Endothelial cell of umbilical vein (primary cell): ENCODE data around the gene THSD7B. TPM values are rescaled to one million over a fixed set of nuclear protein-coding genes. Genes with fewer than 3 reads are reported as not detected.

Experiments used
- BruUV-seq: library from RNA; stranded (reverse); fragments of 400-500 nt; replicated peaks from 2 replicates; lab custom pipeline; 2021; lab: Mats Ljungman, UMichigan
- CTCF ChIA-PET: fragments of 300-600, 350-600 bp; sonication (Branson Sonifier 250); formaldehyde crosslinking; loops from one replicate; lab custom pipeline; 2021; ENCODE audit warnings: antibody characterized with exemption, inconsistent platforms; lab: Charles Lee
- POLR2A ChIA-PET: fragments of 300-600, 350-600 bp; sonication (Branson Sonifier 250); formaldehyde crosslinking; loops from one replicate; lab custom pipeline; 2021; ENCODE audit warnings: antibody characterized with exemption, inconsistent platforms; lab: Charles Lee
- DNase-seq: peaks from one replicate; pipeline ENCODE4 v3.0.0-alpha.2; 2011; ENCODE audit warnings: low read depth, low spot score
- FAIRE-seq: peaks from 2 replicates; lab custom pipeline; 2011; peaks lifted over from hg19 to GRCh38; lab: Jason Lieb, UNC
- H2AFZ ChIP-seq: 2 replicates; pipeline ENCODE4 v1.6.0; 2012; ENCODE audit warnings: low read depth, low read length, control low read depth, inconsistent platforms
- H3K27ac ChIP-seq: 2 replicates; pipeline ENCODE4 v1.5.1; 2011; ENCODE audit warnings: low read depth, mild to moderate bottlenecking, control low read depth, low read length, moderate library complexity; ENCODE audit not compliant: insufficient read depth
- H3K27me3 ChIP-seq, 2 experiments: 2 replicates each; pipeline versions ENCODE4 v1.6.0 to v1.6.1; 2011; ENCODE audit warnings: low read length in 2 of 2, mixed read lengths in 1 of 2; ENCODE audit not compliant: control insufficient read depth in 2 of 2, insufficient read depth in 2 of 2
- H3K36me3 ChIP-seq, 2 experiments: 2 replicates in 1 of 2; 3 replicates in 1 of 2; pipeline ENCODE4 v1.5.1; 2011; ENCODE audit warnings: low read length in 2 of 2, mild to moderate bottlenecking in 1 of 2, moderate library complexity in 1 of 2; ENCODE audit not compliant: control insufficient read depth in 2 of 2, insufficient read depth in 2 of 2; ENCODE audit errors: extremely low read depth in 1 of 2
- H3K4me1 ChIP-seq: 3 replicates; pipeline ENCODE4 v1.5.1; 2011; ENCODE audit warnings: mild to moderate bottlenecking, low read length; ENCODE audit not compliant: control insufficient read depth, insufficient read depth; ENCODE audit errors: extremely low read depth
- H3K4me2 ChIP-seq: 2 replicates; pipeline ENCODE4 v1.6.1; 2011; ENCODE audit warnings: low read length, control low read depth, mixed read lengths; ENCODE audit not compliant: insufficient read depth
- H3K4me3 ChIP-seq, 3 experiments: fragments of 200-600 bp in 1 of 3; sonication (generic), shearing (Covaris generic) in 1 of 3; replicated peaks in 1 of 3; 2 replicates each; pipeline ENCODE4 v1.5.1; 2011 to 2016; ENCODE audit warnings: control low read depth in 3 of 3, low read length in 3 of 3, mild to moderate bottlenecking in 2 of 3, inconsistent platforms in 1 of 3, low read depth in 1 of 3, moderate library complexity in 1 of 3; ENCODE audit not compliant: insufficient read depth in 1 of 3
- H3K79me2 ChIP-seq: 2 replicates; pipeline ENCODE4 v1.6.0; 2012; ENCODE audit warnings: low read length, inconsistent platforms; ENCODE audit not compliant: control insufficient read depth, insufficient read depth
- H3K9ac ChIP-seq: replicated peaks from 2 replicates; pipeline ENCODE3; 2011; ENCODE audit warnings: low read length, control low read depth; ENCODE audit not compliant: insufficient read depth; ENCODE audit errors: extremely low read depth
- H3K9me1 ChIP-seq: replicated peaks from 3 replicates; pipeline ENCODE4 v1.6.0; 2011; ENCODE audit warnings: mild to moderate bottlenecking, low read length; ENCODE audit not compliant: control insufficient read depth, insufficient read depth; ENCODE audit errors: extremely low read depth
- H3K9me3 ChIP-seq: replicated peaks from 2 replicates; pipeline ENCODE4 v1.5.1; 2012; ENCODE audit warnings: low read length, inconsistent platforms; ENCODE audit not compliant: control insufficient read depth, insufficient read depth
- H4K20me1 ChIP-seq: replicated peaks from 2 replicates; pipeline ENCODE3; 2011; ENCODE audit warnings: mild to moderate bottlenecking, low read length; ENCODE audit not compliant: control insufficient read depth, insufficient read depth; ENCODE audit errors: extremely low read depth
- EZH2 ChIP-seq: IDR thresholded peaks from 2 replicates; pipeline ENCODE4 v1.6.1; 2012; ENCODE audit warnings: borderline replicate concordance, low read depth, mild to moderate bottlenecking, moderate library complexity, low read length, inconsistent platforms; ENCODE audit not compliant: severe bottlenecking
- FOS ChIP-seq: IDR thresholded peaks from 2 replicates; pipeline ENCODE4 v1.6.1; 2011; ENCODE audit warnings: mild to moderate bottlenecking, low read length, moderate library complexity, borderline replicate concordance; ENCODE audit not compliant: insufficient read depth
- GATA2 ChIP-seq: IDR thresholded peaks from 2 replicates; pipeline ENCODE4 v1.7.0; 2011; ENCODE audit warnings: low read depth, mild to moderate bottlenecking, moderate library complexity, mixed read lengths, low read length; ENCODE audit not compliant: insufficient read length, insufficient read depth
- JUN ChIP-seq: IDR thresholded peaks from 2 replicates; pipeline ENCODE4 v1.6.1; 2011; ENCODE audit warnings: borderline replicate concordance, low read depth; ENCODE audit not compliant: insufficient read length, insufficient read depth
- MYC ChIP-seq: IDR thresholded peaks from one replicate; pipeline ENCODE4 v1.6.1; 2011; ENCODE audit warnings: mild to moderate bottlenecking, low read depth, low read length
- POLR2A ChIP-seq: IDR thresholded peaks from 2 replicates; pipeline ENCODE4 v1.6.1; 2012; ENCODE audit warnings: low read depth, mild to moderate bottlenecking, control low read depth, low read length
- POLR2AphosphoS5 ChIP-seq: IDR thresholded peaks from 2 replicates; pipeline ENCODE4 v1.6.1; 2012; ENCODE audit warnings: low read depth, mild to moderate bottlenecking, control low read depth, low read length, moderate library complexity; ENCODE audit not compliant: insufficient read depth
- dilution Hi-C: fragments of 300-500 bp; cut with MboI; formaldehyde crosslinking; loops from one replicate; pipeline ENCODE4 v1.15.0; 2019; ENCODE audit warnings: low sequenced_read_pairs; ENCODE audit not compliant: extremely low pct_ligation_motif_present
- intact Hi-C: fragments of 100-400 bp; cut with micrococcal nuclease; formaldehyde crosslinking; loops from one replicate; pipeline ENCODE4 v1.10.0; 2022
- polyA plus RNA-seq, 4 experiments: library from polyadenylated mRNA; depleted of rRNA in 3 of 4; stranded (reverse) in 3 of 4; unstranded in 1 of 4; fragments of >200 nt; gene quantifications; 2 replicates each; pipeline versions ENCODE4 v1.2.1 to v1.2.3, GENCODE V29; 2011 to 2012; ENCODE audit warnings: missing spikeins in 1 of 4
- total RNA-seq: library from RNA; stranded (reverse); gene quantifications from 2 replicates; pipeline ENCODE4 v1.2.3, GENCODE V29; 2021
- TF ChIP-seq, protein P1 (sequence below), 2 donors: IDR thresholded peaks; 1 replicate in 1 of 2; 2 replicates in 1 of 2; pipeline ENCODE4 v1.5.1; 2011; ENCODE audit warnings: low read length in 2 of 2, mild to moderate bottlenecking in 2 of 2, moderate library complexity in 2 of 2, control low read depth in 1 of 2, inconsistent platforms in 1 of 2, low read depth in 1 of 2; ENCODE audit not compliant: insufficient read depth in 1 of 2; ENCODE audit errors: extremely low read depth in 1 of 2
- TF ChIP-seq, protein P2 (sequence below): IDR thresholded peaks from 2 replicates; pipeline ENCODE4 v1.6.1; 2011; ENCODE audit not compliant: insufficient read depth, insufficient read length

The THSD7B gene
- total and polyA plus RNA-seq, 2 donors (not counting 3 experiments of a cell fraction or from before 2014, with no cell fraction given): 0.04 TPM; not detected in 1

DNA sequence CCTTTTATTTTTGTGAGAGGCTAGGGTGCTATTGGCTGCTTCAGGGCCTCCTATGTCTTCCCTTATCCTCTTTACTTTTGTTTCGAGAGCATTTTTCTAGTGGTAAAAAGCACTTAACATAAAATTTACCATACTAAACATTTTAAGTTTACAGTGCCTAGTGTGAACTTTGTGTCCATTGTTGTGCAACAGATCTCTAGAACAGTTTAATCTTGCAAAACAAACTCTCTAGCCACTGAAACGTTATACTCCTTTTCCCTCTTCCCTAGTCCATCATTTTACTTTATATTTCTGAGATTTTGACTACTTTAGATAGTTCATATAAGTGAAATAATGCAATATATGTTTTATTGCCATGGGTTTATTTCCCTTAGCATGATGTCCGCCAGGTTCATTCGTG lies 580.6 kb downstream of the THSD7B start:
- FAIRE-seq: no peak
- no peaks in the 10 kb centered on the region for H4K20me1 ChIP-seq
- dilution Hi-C loops: no loop called here

More for the DNA sequence above, 580.6 kb downstream of the THSD7B start:
- Histone ChIP-seq H3K27ac (no peak overlapping the region), H3K79me2 (no peaks in the 10 kb centered on the region), H3K9me1 (no peaks in the 10 kb centered on the region), H3K9me3 (peaks cover 4% of the 10 kb centered on the region), H3K4me1 (no peaks in the 10 kb centered on the region), H2AFZ (no peak overlapping the region), H3K4me2 (no peak overlapping the region), H3K9ac (no peak overlapping the region), H3K27me3 (no peaks in the 10 kb centered on the region), H3K36me3 (no peaks in the 10 kb centered on the region), H3K4me3 (no peak overlapping the region)
- TF ChIP-seq EZH2 (no peak), GATA2 (no peak), MYC (no peak), POLR2AphosphoS5 (no peak), FOS (no peak), JUN (no peak), POLR2A (no peak)
- TF ChIP-seq, protein P1, sequence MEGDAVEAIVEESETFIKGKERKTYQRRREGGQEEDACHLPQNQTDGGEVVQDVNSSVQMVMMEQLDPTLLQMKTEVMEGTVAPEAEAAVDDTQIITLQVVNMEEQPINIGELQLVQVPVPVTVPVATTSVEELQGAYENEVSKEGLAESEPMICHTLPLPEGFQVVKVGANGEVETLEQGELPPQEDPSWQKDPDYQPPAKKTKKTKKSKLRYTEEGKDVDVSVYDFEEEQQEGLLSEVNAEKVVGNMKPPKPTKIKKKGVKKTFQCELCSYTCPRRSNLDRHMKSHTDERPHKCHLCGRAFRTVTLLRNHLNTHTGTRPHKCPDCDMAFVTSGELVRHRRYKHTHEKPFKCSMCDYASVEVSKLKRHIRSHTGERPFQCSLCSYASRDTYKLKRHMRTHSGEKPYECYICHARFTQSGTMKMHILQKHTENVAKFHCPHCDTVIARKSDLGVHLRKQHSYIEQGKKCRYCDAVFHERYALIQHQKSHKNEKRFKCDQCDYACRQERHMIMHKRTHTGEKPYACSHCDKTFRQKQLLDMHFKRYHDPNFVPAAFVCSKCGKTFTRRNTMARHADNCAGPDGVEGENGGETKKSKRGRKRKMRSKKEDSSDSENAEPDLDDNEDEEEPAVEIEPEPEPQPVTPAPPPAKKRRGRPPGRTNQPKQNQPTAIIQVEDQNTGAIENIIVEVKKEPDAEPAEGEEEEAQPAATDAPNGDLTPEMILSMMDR (IDR thresholded peaks at IDR 0.05; ENCODE audit: extremely low read depth in 1 of 2, insufficient read depth in 1 of 2, low read depth in 1 of 2, low read length in 2 of 2): no peak
- TF ChIP-seq, protein P2, sequence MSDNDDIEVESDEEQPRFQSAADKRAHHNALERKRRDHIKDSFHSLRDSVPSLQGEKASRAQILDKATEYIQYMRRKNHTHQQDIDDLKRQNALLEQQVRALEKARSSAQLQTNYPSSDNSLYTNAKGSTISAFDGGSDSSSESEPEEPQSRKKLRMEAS: no peak
- CTCF ChIA-PET: no interaction called here
- no TSS peak for BruUV-seq
- POLR2A ChIA-PET: no interaction called here
- DNase-seq: no peak
- intact Hi-C loops: no loop called here
